ENCODE measurements around the gene CUEDC2.
"Not testable (repeated sequence)": the region's sequence is repeated elsewhere in the genome, so short reads cannot be mapped to it uniquely, and the experiment has no call there.

Gene CUEDC2

DNA sequence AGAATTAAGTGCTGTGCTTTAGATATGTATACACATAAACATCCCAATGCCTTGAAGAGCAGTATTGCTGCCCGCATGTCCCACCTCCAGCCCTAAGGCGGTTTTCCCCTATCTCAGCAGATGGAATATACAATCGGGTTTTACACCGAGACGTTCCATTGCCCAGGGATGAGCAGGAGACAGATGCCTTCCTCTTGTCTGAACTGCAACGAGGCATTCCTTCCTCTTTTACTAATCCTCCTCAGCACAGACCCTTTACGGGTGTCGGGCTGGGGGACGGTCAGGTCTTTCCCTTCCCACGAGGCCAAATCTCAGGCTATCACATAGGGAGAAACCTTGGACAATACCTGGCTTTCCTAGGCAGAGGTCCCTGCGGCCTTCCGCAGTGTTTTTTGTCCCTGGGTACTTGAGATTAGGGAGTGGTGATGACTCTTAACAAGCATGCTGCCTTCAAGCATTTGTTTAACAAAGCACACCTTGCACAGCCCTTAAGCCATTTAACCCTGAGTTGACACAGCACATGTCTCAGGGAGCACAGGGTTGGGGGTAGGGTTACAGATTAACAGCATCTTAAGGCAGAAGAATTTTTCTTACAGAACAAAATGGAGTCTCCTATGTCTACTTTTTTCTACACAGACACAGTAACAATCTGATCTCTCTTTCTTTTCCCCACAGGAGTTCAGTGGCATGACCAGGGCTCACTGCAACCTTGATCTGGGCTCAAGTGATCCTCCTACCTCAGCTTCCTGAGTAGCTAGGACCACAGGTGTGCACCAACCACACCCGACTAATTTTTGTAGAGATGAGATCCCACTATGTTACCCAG lies 22.5 kb upstream of the CUEDC2 start:
- not testable (repeated sequence) for DNase-seq

- DNase-seq, result no peak
These were observed 21.1 kb upstream of the CUEDC2 start for GRCh38 chr10:102453502-102453901.

DNA sequence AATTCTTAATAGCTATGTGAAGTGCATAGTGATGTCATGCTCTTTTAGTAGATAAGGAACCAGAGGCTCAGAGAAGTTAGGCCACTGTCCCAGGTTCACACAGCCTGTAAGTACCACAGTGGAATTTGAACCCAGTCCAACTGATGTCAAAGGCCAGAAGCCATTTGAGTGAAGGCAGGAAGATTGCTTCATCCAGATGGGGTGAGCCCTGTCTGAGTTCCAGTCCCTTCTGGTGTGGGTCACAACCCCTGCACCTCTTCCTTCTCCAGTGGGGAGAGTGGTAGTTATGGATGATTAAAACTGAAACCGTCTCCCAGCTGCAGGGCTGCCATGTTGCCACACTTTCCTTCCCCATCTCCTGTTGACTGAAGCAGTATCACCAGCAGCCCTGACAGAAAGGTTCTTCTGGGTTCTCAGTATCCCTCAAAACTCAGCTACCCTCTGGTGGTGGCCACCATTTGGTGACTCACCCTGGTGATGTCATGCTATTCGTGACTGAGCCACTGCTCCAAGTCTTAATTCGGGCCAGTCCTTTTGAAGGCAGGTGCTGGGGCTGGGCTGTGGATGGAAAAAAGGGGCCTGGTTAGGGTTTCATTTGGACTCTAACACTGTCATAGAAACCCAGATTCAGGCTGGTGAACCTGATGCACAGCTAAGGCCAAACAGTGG lies 20.4 kb upstream of the CUEDC2 start:
- no peak for DNase-seq

- DNase-seq, result no peak
These were observed 19.0 kb upstream of the CUEDC2 start, which contains the start of gene C10orf95 for GRCh38 chr10:102451105-102451969. Gene C10orf95, minus strand, starts transcription at chr10:102451543. Its CDS starts 450 bp downstream, at chr10:102451093.

DNA sequence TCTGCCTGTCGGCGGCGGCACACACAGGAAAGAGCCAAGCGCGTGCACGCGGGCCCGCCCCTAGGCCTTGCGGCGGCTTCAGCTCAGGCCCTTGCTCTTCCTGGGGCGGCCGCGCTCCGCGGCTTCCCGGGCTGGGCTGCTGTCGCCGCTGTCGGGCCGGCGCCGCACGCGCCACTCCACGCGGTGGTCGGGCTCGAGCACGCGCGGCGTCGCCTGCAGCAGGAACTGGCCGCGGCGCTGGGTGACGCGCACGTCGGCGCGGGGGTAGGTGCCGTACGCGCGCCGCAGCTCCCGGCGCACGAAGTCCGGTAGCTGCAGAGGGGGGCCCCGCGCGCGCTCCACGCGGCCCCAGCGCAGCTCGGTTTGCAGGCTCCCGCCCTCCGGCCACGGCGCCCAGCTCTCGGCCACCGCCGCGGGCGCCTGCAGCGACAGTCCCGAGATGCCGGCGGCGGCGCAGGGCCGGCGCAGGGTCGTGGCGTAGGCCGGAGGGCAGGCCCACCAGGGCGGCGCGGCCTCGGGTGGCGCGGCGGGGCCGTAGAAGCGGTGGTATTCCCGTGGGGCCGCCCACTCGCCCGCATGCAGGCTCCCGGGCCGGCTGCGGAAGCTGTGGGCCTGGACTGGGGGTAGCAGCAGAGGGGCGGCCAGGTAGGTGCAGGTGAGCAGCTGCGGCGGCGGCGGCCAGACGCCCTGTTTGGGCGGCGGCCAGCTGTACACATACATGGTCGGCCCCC lies 18.2 kb upstream of the CUEDC2 start:
- peak; percentile 74 for DNase-seq

DNA sequence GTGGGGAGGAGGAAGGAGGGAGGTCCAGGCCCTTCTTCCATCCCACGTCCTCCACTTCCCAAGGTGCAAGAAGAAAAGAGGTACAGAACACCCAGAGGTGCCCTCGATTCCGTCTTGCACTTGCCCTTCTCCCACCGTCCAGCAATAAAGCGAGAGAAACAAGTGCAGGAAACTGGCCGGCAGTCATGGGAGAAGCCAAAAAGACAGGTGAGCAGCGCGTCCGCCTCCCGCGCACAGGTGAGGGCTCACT lies 17.7 kb upstream of the CUEDC2 start:
- no peak for DNase-seq

GRCh38 chr10:102449321-102450123 lies 17.1 kb upstream of the CUEDC2 start:
- peak; percentile 59 for DNase-seq

DNA sequence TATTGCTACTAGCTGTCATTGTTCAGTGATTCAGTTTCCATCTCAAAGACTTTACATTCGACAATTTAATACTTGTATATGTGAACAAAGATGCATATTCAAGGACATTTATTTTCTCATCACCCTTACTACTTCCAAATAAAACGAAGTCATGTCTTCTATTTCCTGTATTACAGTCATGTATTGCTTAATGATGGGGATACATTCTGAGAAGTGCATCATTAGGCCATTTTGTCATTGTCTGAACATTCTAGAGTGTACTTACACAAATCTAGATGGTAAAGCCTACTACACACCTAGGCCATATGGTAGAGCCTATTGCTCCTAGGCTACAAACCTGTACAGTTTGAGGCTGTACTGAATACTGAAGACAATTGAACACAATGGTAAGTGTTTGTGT lies 12.5 kb upstream of the CUEDC2 start:
- no peak for DNase-seq

- no peak for DNase-seq
These were observed 6.0 kb upstream of the CUEDC2 start for GRCh38 chr10:102438374-102438773.

DNA sequence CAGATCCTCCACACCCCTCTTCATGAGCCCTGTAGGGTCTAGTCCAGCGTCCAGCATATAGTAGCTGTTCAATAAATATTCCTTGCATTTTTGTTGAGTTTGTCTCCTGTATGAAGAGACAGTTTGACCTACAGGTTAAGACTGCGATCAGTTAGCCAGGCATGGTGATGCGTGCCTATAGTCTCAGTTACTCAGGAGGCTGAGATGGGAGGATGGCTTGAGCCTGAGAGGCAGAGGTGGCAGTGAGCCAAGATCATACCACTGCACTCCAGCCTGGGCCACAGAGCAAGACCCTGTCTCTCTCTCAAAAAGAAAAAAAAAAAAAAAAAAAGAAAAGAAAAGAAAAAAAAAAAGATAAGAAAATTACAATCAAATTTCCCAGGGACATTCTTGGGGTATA lies 5.1 kb upstream of the CUEDC2 start:
- no peak for DNase-seq

- DNase-seq, result no peak
These were observed 3.9 kb upstream of the CUEDC2 start for GRCh38 chr10:102436312-102436711.

DNA sequence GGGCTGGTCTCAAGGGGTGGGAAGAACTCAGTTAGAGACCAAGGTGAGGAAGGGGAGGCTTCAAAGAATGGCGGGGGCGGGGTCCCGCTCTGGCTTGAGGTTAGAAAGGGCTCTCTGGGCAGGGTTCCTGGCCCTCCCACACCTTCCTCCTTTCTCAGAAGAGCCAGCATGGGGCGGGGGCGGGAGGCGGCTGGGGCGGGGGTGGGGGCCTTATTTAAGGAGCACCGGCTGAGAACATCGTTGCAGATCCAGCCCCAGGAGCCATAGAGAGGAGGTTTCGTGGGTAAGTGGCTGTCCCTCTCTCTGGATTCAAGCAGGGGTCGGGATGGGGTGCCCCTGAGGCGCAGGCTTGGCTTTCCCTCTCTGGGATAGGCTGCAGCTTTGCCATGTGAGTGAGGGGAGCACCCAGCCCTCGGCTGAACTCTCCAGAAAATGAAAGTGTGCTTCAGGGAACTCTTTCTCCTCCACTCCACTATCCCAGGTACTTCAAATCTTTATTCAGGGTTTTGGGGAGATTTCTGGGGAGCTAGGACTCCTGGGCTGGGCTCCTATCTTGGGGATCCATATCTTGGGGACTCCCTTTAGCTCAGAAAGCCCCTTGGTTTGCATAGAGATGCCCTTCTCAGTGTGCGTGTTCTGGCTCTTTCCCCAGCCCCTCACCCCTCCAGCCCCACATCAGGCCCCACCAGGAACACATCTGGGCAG lies 3.3 kb upstream of the CUEDC2 start:
- DNase-seq, result no peak

GRCh38 chr10:102435133-102435497 lies 2.7 kb upstream of the CUEDC2 start:
- DNase-seq, result no peak

DNA sequence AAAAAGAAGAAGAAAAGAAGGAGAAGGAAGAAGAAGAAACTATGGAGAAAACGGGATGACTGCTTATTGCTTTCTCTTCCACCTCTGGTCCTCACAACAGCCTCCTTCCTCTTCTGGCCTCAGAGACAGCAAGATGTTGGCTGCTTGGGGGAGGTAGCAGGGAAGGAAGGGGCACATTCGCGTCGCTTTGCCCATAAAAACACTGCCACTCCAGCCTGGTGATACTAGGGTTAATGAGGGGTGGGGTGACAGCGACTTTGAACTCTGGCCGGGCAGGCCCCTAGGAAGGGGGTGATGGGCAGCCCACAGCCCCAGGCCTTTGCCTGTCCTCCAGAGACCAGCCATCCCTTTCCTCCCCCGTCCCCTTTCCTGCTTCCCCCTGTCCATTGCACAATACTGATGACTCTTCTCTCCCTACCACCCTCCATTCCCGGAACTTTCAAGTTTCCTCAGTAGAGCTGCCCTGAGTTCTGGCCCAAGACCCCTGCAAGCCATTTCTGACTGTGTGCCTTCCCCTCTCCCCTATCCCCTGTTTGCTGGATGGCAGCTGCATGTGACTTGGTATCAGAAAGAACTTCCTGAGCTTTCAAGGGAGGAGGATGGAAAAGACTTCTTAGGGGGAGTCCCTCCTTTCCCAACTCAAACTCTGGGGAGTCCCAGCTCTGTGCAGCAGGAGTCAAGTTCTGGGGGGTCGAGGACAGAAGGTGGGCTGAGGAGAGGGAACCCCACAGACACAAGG lies 2.2 kb upstream of the CUEDC2 start:
- no peak for DNase-seq

DNA sequence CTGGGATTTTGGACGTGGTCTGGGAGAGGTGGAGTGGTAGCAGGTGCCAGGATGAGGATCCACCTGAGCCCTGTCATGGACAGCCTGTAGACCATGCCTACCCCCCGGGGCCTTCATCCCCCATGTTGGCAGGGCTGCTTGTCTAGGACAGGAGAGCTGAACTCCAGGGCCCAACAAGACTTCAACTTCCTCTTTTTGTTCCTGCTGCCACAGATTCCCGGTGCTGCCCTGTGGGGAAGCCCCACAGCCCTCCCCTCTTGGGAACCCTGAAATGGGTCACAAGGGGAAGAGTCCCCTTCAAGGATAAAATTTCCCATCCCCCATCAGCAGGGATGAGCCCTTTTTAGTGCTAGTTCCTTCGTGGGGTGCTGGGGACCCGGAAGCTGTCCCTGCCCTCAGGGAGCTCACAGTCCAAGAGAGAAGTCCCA lies 1.3 kb upstream of the CUEDC2 start:
- no peak for DNase-seq

- no peak for DNase-seq
These were observed 786 bp downstream of the CUEDC2 start for GRCh38 chr10:102431452-102432124.

GRCh38 chr10:102429468-102429867 lies 2.9 kb downstream of the CUEDC2 start:
- no peak for DNase-seq

GRCh38 chr10:102426803-102427287 lies 5.5 kb downstream of the CUEDC2 start:
- no peak for DNase-seq

- no peak for DNase-seq
These were observed 6.9 kb downstream of the CUEDC2 start for GRCh38 chr10:102425444-102425843.

DNA sequence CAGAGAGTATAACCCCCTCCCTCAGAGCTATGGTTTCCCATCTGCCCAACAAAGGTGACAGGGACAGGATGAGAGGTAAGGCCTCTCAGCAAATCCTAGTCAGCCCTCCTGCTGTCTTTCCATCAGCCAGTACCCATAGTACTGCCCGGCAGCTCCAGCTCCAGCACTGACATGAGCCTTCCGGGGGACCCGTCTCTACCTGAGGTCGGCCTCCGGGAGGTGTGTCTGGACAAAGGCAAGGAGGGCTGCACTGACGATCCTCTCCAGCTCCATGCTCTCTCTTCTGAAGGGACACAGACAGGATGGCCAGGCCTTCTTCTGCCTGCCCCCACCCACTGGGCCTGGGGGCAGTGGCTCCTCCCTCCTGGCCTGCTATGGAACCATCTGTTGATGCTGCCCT lies 7.5 kb downstream of the CUEDC2 start:
- DNase-seq, result no peak

Measured in COR-L47 (cell line).